Smooth muscle cell (in vitro differentiated cells): ENCODE results near the gene MFSD6. TPM values are rescaled to one million over a fixed set of nuclear protein-coding genes. Genes with fewer than 3 reads are reported as not detected.

ENCODE experiments used
- polyA plus RNA-seq: library from polyadenylated mRNA; unstranded; fragments of >200 nt; fragmentation: Nextera tagmentation; extraction: Ambion mirVana; gene quantifications from 2 replicates; pipeline ENCODE4 v1.2.1, GENCODE V29; 2016
- total RNA-seq: library from RNA; depleted of rRNA; stranded (reverse); fragments of >200 nt; gene quantifications from 2 replicates; pipeline ENCODE4 v1.2.3, GENCODE V29; 2014

MFSD6 gene
- total and polyA plus RNA-seq, 2 experiments from 2014 or later, result 1.2 to 3.6 TPM

Other genes with a start within 250 kb of the MFSD6 start
- 15.1 and 16.6 TPM in 2 replicates for gene HIBCH, start 88.5 kb upstream of the MFSD6 start, total RNA-seq
- 18.1 and 31.9 TPM in 2 replicates for gene HIBCH, start 88.5 kb upstream of the MFSD6 start, polyA plus RNA-seq
- 4.5 and 11.3 TPM in 2 replicates for gene INPP1, start 64.8 kb upstream of the MFSD6 start, total RNA-seq
- gene INPP1, start 64.8 kb upstream of the MFSD6 start, polyA plus RNA-seq, result 12.5 and 14.3 TPM in 2 replicates
- gene NEMP2, start 126.4 kb downstream of the MFSD6 start, total RNA-seq, result 1.4 and 6.0 TPM in 2 replicates
- 2.6 and 5.0 TPM in 2 replicates for gene NEMP2, start 126.4 kb downstream of the MFSD6 start, polyA plus RNA-seq
- 31.4 and 42.5 TPM in 2 replicates for gene NAB1, start 240.7 kb downstream of the MFSD6 start, total RNA-seq
- 4.4 and 4.5 TPM in 2 replicates for gene NAB1, start 240.7 kb downstream of the MFSD6 start, polyA plus RNA-seq